ENCODE measurements around the gene MXRA5.

GRCh38 chrX:3346501-3347259 is at the start of gene MXRA5:
- TF ChIP-seq HDAC2 (IDR thresholded peaks at IDR 0.05) (no peak), RFX1 (IDR thresholded peaks at IDR 0.05) (no peak), NFATC3 (IDR thresholded peaks at IDR 0.05) (no peak)
